ENCODE data around the gene RPS3A. TPM values are rescaled to one million over a fixed set of nuclear protein-coding genes. Genes with fewer than 3 reads are reported as not detected.

Gene RPS3A
- total RNA-seq, 1 donor = 1,904 TPM

- DNase-seq (ENCODE audit: low read depth) = no peak
- TF ChIP-seq, protein P1, sequence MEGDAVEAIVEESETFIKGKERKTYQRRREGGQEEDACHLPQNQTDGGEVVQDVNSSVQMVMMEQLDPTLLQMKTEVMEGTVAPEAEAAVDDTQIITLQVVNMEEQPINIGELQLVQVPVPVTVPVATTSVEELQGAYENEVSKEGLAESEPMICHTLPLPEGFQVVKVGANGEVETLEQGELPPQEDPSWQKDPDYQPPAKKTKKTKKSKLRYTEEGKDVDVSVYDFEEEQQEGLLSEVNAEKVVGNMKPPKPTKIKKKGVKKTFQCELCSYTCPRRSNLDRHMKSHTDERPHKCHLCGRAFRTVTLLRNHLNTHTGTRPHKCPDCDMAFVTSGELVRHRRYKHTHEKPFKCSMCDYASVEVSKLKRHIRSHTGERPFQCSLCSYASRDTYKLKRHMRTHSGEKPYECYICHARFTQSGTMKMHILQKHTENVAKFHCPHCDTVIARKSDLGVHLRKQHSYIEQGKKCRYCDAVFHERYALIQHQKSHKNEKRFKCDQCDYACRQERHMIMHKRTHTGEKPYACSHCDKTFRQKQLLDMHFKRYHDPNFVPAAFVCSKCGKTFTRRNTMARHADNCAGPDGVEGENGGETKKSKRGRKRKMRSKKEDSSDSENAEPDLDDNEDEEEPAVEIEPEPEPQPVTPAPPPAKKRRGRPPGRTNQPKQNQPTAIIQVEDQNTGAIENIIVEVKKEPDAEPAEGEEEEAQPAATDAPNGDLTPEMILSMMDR (IDR thresholded peaks at IDR 0.05; ENCODE audit: insufficient read depth, low read depth, low read length) = no peak
These were observed 51.6 kb downstream of the RPS3A start for GRCh38 chr4:151150821-151151580.

GRCh38 chr4:151152028-151152427 is 52.6 kb downstream of the RPS3A start:
- DNase-seq (ENCODE audit: low read depth) = no peak
- no peak overlapping the region for H3K4me3 ChIP-seq (ENCODE audit: low read depth, low read length)
- TF ChIP-seq, protein P1 (IDR thresholded peaks at IDR 0.05; ENCODE audit: insufficient read depth, low read depth, low read length) = no peak

More at GRCh38 chr4:151150821-151151580, 51.6 kb downstream of the RPS3A start:
- H3K4me3 ChIP-seq (ENCODE audit: low read depth, low read length) = no peak overlapping the region

GRCh38 chr4:151153585-151153984 is 54.2 kb downstream of the RPS3A start:
- DNase-seq (ENCODE audit: low read depth) = no peak
- TF ChIP-seq, protein P1 (IDR thresholded peaks at IDR 0.05; ENCODE audit: insufficient read depth, low read depth, low read length) = no peak
- no peak overlapping the region for H3K4me3 ChIP-seq (ENCODE audit: low read depth, low read length)

Small RNAs within 50 kb of the gene (small RNA-seq; reads per million reads assigned to genes)
- not detected for gene SNORD73A
- gene SNORD73B = 8.5 reads per million, percentile 89 among the genes with 10 or more reads in this experiment

Other genes with a start within 250 kb of the RPS3A start
- gene LRBA, start 84.3 kb upstream of the RPS3A start, total RNA-seq = 27.4 and 38.4 TPM in 2 replicates
- gene PRSS48, start 177.5 kb downstream of the RPS3A start, total RNA-seq = not detected in 2 replicates
- 43.5 and 46.6 TPM in 2 replicates for gene SH3D19, start 226.0 kb downstream of the RPS3A start, total RNA-seq

All from fibroblast of villous mesenchyme (primary cell).